HEK293 (cell line): Measurements from ENCODE around the gene STAG3.

Source experiments
- BCL11A ChIP-seq: fragments of 450-650 bp; formaldehyde crosslinking; IDR thresholded peaks from 2 replicates; pipeline ENCODE4 v1.5.1; 2016; ENCODE audit warnings: low read depth, missing biosample characterization, missing genetic modification characterization
- GLI4 ChIP-seq: fragments of 450-650 bp; formaldehyde crosslinking; IDR thresholded peaks from 2 replicates; pipeline ENCODE4 v1.5.1; 2016; ENCODE audit warnings: missing biosample characterization, missing genetic modification characterization
- IKZF3 ChIP-seq: fragments of 450-650 bp; IDR thresholded peaks from 2 replicates; pipeline ENCODE4 v1.5.0; 2018; ENCODE audit warnings: missing biosample characterization, mild to moderate bottlenecking, missing genetic modification characterization, moderate library complexity
- KLF1 ChIP-seq: fragments of 450-650 bp; formaldehyde crosslinking; IDR thresholded peaks from 2 replicates; pipeline ENCODE4 v1.5.1; 2016; ENCODE audit warnings: missing biosample characterization, missing genetic modification characterization
- KLF8 ChIP-seq: fragments of 450-650 bp; formaldehyde crosslinking; IDR thresholded peaks from 2 replicates; pipeline ENCODE4 v1.5.1; 2016; ENCODE audit warnings: missing biosample characterization, missing genetic modification characterization
- MYNN ChIP-seq: fragments of 450-650 bp; formaldehyde crosslinking; IDR thresholded peaks from 2 replicates; pipeline ENCODE4 v1.5.1; 2016; ENCODE audit warnings: missing biosample characterization, missing genetic modification characterization, borderline replicate concordance
- MZF1 ChIP-seq: fragments of 450-650 bp; formaldehyde crosslinking; IDR thresholded peaks from 2 replicates; pipeline ENCODE4 v1.5.1; 2017; ENCODE audit warnings: missing biosample characterization, missing genetic modification characterization, borderline replicate concordance
- PRDM1 ChIP-seq: fragments of 450-650 bp; formaldehyde crosslinking; IDR thresholded peaks from 2 replicates; pipeline ENCODE4; 2016; ENCODE audit warnings: missing biosample characterization, missing genetic modification characterization
- SCRT1 ChIP-seq: fragments of 450-650 bp; formaldehyde crosslinking; IDR thresholded peaks from 2 replicates; pipeline ENCODE4 v1.5.1; 2016; ENCODE audit warnings: missing biosample characterization, missing genetic modification characterization, borderline replicate concordance
- SP7 ChIP-seq: fragments of 450-650 bp; formaldehyde crosslinking; IDR thresholded peaks from 2 replicates; pipeline ENCODE4 v1.5.1; 2016; ENCODE audit warnings: missing biosample characterization, missing genetic modification characterization
- TCF7L2 ChIP-seq: IDR thresholded peaks from 2 replicates; pipeline ENCODE4 v1.6.1; 2011; ENCODE audit warnings: low read depth, mild to moderate bottlenecking, inconsistent platforms, low read length, moderate library complexity, borderline replicate concordance
- TRIM28 ChIP-seq: IDR thresholded peaks from 2 replicates; pipeline ENCODE4 v1.6.1; 2011; ENCODE audit warnings: low read length, control low read depth, borderline replicate concordance
- ZBTB21 ChIP-seq: fragments of 450-650 bp; formaldehyde crosslinking; IDR thresholded peaks from 2 replicates; pipeline ENCODE4 v1.5.1; 2017; ENCODE audit warnings: missing biosample characterization, missing genetic modification characterization
- ZBTB48 ChIP-seq: fragments of 450-650 bp; formaldehyde crosslinking; IDR thresholded peaks from 2 replicates; pipeline ENCODE4 v1.5.1; 2016; ENCODE audit warnings: missing biosample characterization, missing genetic modification characterization
- ZFP69B ChIP-seq: fragments of 450-650 bp; formaldehyde crosslinking; IDR thresholded peaks from 2 replicates; pipeline ENCODE4 v1.5.1; 2016; ENCODE audit warnings: missing biosample characterization, missing genetic modification characterization
- ZNF114 ChIP-seq: fragments of 450-650 bp; formaldehyde crosslinking; IDR thresholded peaks from 2 replicates; pipeline ENCODE4 v1.5.0; 2017; ENCODE audit warnings: missing biosample characterization, missing genetic modification characterization
- ZNF175 ChIP-seq: fragments of 450-650 bp; formaldehyde crosslinking; IDR thresholded peaks from 2 replicates; pipeline ENCODE4 v1.5.1; 2016; ENCODE audit warnings: missing biosample characterization, missing genetic modification characterization
- ZNF341 ChIP-seq: fragments of 450-650 bp; formaldehyde crosslinking; IDR thresholded peaks from 2 replicates; pipeline ENCODE4; 2016; ENCODE audit warnings: low read depth, missing biosample characterization, missing genetic modification characterization
- ZNF354C ChIP-seq: fragments of 450-650 bp; formaldehyde crosslinking; IDR thresholded peaks from 2 replicates; pipeline ENCODE4 v1.5.1; 2016; ENCODE audit warnings: missing biosample characterization, missing genetic modification characterization, low read depth, borderline replicate concordance
- ZNF366 ChIP-seq: fragments of 450-650 bp; formaldehyde crosslinking; conservative IDR thresholded peaks from 2 replicates; pipeline ENCODE4 v1.5.1; 2016; ENCODE audit warnings: missing biosample characterization, missing genetic modification characterization
- ZNF404 ChIP-seq: fragments of 450-650 bp; formaldehyde crosslinking; IDR thresholded peaks from 2 replicates; pipeline ENCODE4 v1.5.1; 2017; ENCODE audit warnings: missing biosample characterization, missing genetic modification characterization
- ZNF473 ChIP-seq: fragments of 450-650 bp; formaldehyde crosslinking; IDR thresholded peaks from 2 replicates; pipeline ENCODE4 v1.5.1; 2017; ENCODE audit warnings: missing biosample characterization, missing genetic modification characterization
- ZNF501 ChIP-seq: fragments of 450-650 bp; formaldehyde crosslinking; IDR thresholded peaks from 2 replicates; pipeline ENCODE4 v1.5.1; 2016; ENCODE audit warnings: missing biosample characterization, missing genetic modification characterization
- ZNF549 ChIP-seq: fragments of 450-650 bp; IDR thresholded peaks from 2 replicates; pipeline ENCODE4 v1.5.1; 2018; ENCODE audit warnings: missing biosample characterization, missing genetic modification characterization, mild to moderate bottlenecking, inconsistent platforms, moderate library complexity
- ZNF610 ChIP-seq: fragments of 450-650 bp; formaldehyde crosslinking; IDR thresholded peaks from 2 replicates; pipeline ENCODE4 v1.5.1; 2016; ENCODE audit warnings: missing biosample characterization, missing genetic modification characterization, borderline replicate concordance
- ZNF654 ChIP-seq: fragments of 450-650 bp; formaldehyde crosslinking; IDR thresholded peaks from 2 replicates; pipeline ENCODE4 v1.5.1; 2016; ENCODE audit warnings: low read depth, missing biosample characterization, missing genetic modification characterization
- ZNF747 ChIP-seq: fragments of 450-650 bp; formaldehyde crosslinking; IDR thresholded peaks from 2 replicates; pipeline ENCODE4 v1.5.1; 2016; ENCODE audit warnings: missing biosample characterization, missing genetic modification characterization
- ZNF768 ChIP-seq: fragments of 450-650 bp; formaldehyde crosslinking; IDR thresholded peaks from 2 replicates; pipeline ENCODE4 v1.5.1; 2018; ENCODE audit warnings: missing biosample characterization, mild to moderate bottlenecking, missing genetic modification characterization
- ZNF785 ChIP-seq: fragments of 450-650 bp; formaldehyde crosslinking; IDR thresholded peaks from 2 replicates; pipeline ENCODE4 v1.5.1; 2016; ENCODE audit warnings: missing biosample characterization, missing genetic modification characterization
- TF ChIP-seq, protein P1 (sequence below): fragments of 450-650 bp; formaldehyde crosslinking; IDR thresholded peaks from 2 replicates; pipeline ENCODE4 v1.5.1; 2017; ENCODE audit warnings: missing biosample characterization, missing genetic modification characterization
- TF ChIP-seq, protein P2 (sequence below): fragments of 450-650 bp; formaldehyde crosslinking; IDR thresholded peaks from 2 replicates; pipeline ENCODE4 v1.5.1; 2016; ENCODE audit warnings: missing biosample characterization, missing genetic modification characterization
- TF ChIP-seq, protein P3 (sequence below): fragments of 450-650 bp; formaldehyde crosslinking; IDR thresholded peaks from 2 replicates; pipeline ENCODE4; 2016; ENCODE audit warnings: missing biosample characterization, missing genetic modification characterization
- TF ChIP-seq, protein P4 (sequence below): fragments of 450-650 bp; formaldehyde crosslinking; IDR thresholded peaks from 2 replicates; pipeline ENCODE4 v1.5.1; 2016; ENCODE audit warnings: missing biosample characterization, missing genetic modification characterization
- TF ChIP-seq, protein P5 (sequence below): fragments of 450-650 bp; formaldehyde crosslinking; IDR thresholded peaks from 2 replicates; pipeline ENCODE4 v1.5.1; 2016; ENCODE audit warnings: missing biosample characterization, missing genetic modification characterization
- TF ChIP-seq, protein P6 (sequence below): fragments of 450-650 bp; formaldehyde crosslinking; IDR thresholded peaks from 2 replicates; pipeline ENCODE4 v1.5.1; 2017; ENCODE audit warnings: missing biosample characterization, missing genetic modification characterization

Gene STAG3

DNA sequence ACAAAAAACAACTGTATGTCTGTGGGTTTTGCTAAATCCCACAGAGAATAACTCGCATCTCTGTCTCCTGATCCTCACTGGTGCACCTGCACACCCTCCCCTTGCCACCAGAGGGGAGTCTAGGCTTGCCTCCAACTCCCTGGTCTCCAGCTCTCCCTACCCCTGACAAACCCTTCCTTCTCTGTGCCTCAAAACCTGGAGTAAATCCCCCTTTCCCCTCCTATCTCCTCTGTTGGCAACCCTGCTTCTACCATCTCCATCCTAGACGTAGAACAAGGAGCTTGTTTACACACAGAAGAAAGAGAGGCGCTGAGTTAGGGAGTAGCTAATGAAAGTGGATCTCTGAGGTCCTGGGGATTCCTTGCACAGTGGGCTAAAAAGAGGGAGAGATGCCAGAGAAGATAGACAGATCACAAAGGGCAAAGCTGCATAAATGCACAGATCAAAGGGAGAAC lies 45.0 kb upstream of the STAG3 start (continued):
- TF ChIP-seq PRDM1 (tag by site-specific recombination) (no peak), ZNF549 (tag by site-specific recombination) (no peak), ZNF768 (no peak), TRIM28 (no peak), SCRT1 (tag by site-specific recombination) (no peak), ZBTB48 (peak; percentile 78), ZNF501 (tag by site-specific recombination) (peak; percentile 73), GLI4 (tag by site-specific recombination) (no peak), ZNF747 (tag by site-specific recombination) (no peak), KLF8 (tag by site-specific recombination) (0 out of 2 replicates have a peak, but pooled peaks have one; percentile 41), SP7 (tag by site-specific recombination) (peak; percentile 56; the same call in 1 of the 2 replicates), BCL11A (tag by site-specific recombination) (0 out of 2 replicates have a peak, but pooled peaks have one; percentile 5), TCF7L2 (no peak), ZBTB21 (tag by site-specific recombination) (no peak), MYNN (tag by site-specific recombination) (no peak), ZNF354C (tag by site-specific recombination) (no peak), ZNF610 (tag by site-specific recombination) (no peak), MZF1 (tag by site-specific recombination) (no peak), IKZF3 (tag by site-specific recombination) (peak; percentile 52), ZNF341 (tag by site-specific recombination) (no peak), ZNF175 (tag by site-specific recombination) (no peak), ZNF404 (tag by site-specific recombination) (no peak), ZNF114 (tag by site-specific recombination) (no peak), ZNF785 (no peak), ZNF654 (tag by site-specific recombination) (peak; percentile 99), ZFP69B (0 out of 2 replicates have a peak, but pooled peaks have one; percentile 20), ZNF473 (no peak), KLF1 (0 out of 2 replicates have a peak, but pooled peaks have one; percentile 25), ZNF366 (tag by site-specific recombination) (peak; percentile 83)
- TF ChIP-seq, protein P1, sequence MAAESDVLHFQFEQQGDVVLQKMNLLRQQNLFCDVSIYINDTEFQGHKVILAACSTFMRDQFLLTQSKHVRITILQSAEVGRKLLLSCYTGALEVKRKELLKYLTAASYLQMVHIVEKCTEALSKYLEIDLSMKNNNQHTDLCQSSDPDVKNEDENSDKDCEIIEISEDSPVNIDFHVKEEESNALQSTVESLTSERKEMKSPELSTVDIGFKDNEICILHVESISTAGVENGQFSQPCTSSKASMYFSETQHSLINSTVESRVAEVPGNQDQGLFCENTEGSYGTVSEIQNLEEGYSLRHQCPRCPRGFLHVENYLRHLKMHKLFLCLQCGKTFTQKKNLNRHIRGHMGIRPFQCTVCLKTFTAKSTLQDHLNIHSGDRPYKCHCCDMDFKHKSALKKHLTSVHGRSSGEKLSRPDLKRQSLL (tag by site-specific recombination), result no peak
- TF ChIP-seq, protein P2, sequence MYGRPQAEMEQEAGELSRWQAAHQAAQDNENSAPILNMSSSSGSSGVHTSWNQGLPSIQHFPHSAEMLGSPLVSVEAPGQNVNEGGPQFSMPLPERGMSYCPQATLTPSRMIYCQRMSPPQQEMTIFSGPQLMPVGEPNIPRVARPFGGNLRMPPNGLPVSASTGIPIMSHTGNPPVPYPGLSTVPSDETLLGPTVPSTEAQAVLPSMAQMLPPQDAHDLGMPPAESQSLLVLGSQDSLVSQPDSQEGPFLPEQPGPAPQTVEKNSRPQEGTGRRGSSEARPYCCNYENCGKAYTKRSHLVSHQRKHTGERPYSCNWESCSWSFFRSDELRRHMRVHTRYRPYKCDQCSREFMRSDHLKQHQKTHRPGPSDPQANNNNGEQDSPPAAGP (tag by site-specific recombination), result peak; percentile 55; the same call in 1 of the 2 replicates
- TF ChIP-seq, protein P3, sequence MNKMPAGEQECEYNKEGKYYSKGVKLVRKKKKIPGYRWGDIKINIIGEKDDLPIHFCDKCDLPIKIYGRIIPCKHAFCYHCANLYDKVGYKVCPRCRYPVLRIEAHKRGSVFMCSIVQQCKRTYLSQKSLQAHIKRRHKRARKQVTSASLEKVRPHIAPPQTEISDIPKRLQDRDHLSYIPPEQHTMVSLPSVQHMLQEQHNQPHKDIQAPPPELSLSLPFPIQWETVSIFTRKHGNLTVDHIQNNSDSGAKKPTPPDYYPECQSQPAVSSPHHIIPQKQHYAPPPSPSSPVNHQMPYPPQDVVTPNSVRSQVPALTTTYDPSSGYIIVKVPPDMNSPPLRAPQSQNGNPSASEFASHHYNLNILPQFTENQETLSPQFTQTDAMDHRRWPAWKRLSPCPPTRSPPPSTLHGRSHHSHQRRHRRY (tag by site-specific recombination), result no peak
- TF ChIP-seq, protein P4, sequence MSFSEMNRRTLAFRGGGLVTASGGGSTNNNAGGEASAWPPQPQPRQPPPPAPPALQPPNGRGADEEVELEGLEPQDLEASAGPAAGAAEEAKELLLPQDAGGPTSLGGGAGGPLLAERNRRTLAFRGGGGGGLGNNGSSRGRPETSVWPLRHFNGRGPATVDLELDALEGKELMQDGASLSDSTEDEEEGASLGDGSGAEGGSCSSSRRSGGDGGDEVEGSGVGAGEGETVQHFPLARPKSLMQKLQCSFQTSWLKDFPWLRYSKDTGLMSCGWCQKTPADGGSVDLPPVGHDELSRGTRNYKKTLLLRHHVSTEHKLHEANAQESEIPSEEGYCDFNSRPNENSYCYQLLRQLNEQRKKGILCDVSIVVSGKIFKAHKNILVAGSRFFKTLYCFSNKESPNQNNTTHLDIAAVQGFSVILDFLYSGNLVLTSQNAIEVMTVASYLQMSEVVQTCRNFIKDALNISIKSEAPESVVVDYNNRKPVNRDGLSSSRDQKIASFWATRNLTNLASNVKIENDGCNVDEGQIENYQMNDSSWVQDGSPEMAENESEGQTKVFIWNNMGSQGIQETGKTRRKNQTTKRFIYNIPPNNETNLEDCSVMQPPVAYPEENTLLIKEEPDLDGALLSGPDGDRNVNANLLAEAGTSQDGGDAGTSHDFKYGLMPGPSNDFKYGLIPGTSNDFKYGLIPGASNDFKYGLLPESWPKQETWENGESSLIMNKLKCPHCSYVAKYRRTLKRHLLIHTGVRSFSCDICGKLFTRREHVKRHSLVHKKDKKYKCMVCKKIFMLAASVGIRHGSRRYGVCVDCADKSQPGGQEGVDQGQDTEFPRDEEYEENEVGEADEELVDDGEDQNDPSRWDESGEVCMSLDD (tag by site-specific recombination), result no peak
- TF ChIP-seq, protein P5, sequence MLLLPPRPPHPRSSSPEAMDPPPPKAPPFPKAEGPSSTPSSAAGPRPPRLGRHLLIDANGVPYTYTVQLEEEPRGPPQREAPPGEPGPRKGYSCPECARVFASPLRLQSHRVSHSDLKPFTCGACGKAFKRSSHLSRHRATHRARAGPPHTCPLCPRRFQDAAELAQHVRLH (tag by site-specific recombination), result peak; percentile 84; the same call in 1 of the 2 replicates
- TF ChIP-seq, protein P6, sequence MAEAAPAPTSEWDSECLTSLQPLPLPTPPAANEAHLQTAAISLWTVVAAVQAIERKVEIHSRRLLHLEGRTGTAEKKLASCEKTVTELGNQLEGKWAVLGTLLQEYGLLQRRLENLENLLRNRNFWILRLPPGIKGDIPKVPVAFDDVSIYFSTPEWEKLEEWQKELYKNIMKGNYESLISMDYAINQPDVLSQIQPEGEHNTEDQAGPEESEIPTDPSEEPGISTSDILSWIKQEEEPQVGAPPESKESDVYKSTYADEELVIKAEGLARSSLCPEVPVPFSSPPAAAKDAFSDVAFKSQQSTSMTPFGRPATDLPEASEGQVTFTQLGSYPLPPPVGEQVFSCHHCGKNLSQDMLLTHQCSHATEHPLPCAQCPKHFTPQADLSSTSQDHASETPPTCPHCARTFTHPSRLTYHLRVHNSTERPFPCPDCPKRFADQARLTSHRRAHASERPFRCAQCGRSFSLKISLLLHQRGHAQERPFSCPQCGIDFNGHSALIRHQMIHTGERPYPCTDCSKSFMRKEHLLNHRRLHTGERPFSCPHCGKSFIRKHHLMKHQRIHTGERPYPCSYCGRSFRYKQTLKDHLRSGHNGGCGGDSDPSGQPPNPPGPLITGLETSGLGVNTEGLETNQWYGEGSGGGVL, result no peak
